Caco-2 (cell line): ENCODE data around the gene CACNA1C. TPM values are rescaled to one million over a fixed set of nuclear protein-coding genes. Genes with fewer than 3 reads are reported as not detected.

ENCODE experiments used
- BruUV-seq: library from RNA; stranded (reverse); fragments of 400-500 nt; replicated peaks from 2 replicates; lab custom pipeline; 2021; lab: Mats Ljungman, UMichigan
- CTCF ChIA-PET: fragments of 300-600 bp; sonication (Branson Sonifier 250); formaldehyde crosslinking; loops from one replicate; lab custom pipeline; 2022; ENCODE audit warnings: antibody characterized with exemption; lab: Charles Lee
- POLR2A ChIA-PET: fragments of 300-600 bp; sonication (Branson Sonifier 250); formaldehyde crosslinking; loops from one replicate; lab custom pipeline; 2022; ENCODE audit warnings: antibody characterized with exemption; lab: Charles Lee
- DNase-seq, 2 experiments: peaks; one replicate each; pipeline versions ENCODE4 v3.0.0 to v3.0.0-alpha.2; 2020 to 2022
- H3K27me3 ChIP-seq: replicated peaks from 2 replicates; pipeline ENCODE4 v1.6.0; 2011; ENCODE audit warnings: low read length; ENCODE audit not compliant: control insufficient read depth, insufficient read depth
- H3K36me3 ChIP-seq: 2 replicates; pipeline ENCODE4 v1.5.1; 2011; ENCODE audit warnings: low read length; ENCODE audit not compliant: control insufficient read depth, insufficient read depth
- H3K4me1 ChIP-seq: fragments of 250-450 bp; sonication (Bioruptor Pico); 2 replicates; pipeline ENCODE4 v1.5.1; 2020; ENCODE audit warnings: mild to moderate bottlenecking
- H3K4me3 ChIP-seq: 2 replicates; pipeline ENCODE4 v1.5.1; 2011; ENCODE audit warnings: low read depth, mild to moderate bottlenecking, control low read depth, low read length
- H3K9me3 ChIP-seq: fragments of 250-450 bp; sonication (Bioruptor Pico); 2 replicates; pipeline ENCODE4 v1.5.1; 2020; ENCODE audit warnings: mild to moderate bottlenecking, moderate library complexity
- H3K27ac Mint-ChIP-seq: one replicate; pipeline ENCODE4 v1.8.0; 2022; ENCODE audit warnings: mixed read lengths; ENCODE audit not compliant: unreplicated experiment
- H3K27me3 Mint-ChIP-seq: one replicate; pipeline ENCODE4 v1.8.0; 2022; ENCODE audit warnings: mixed read lengths; ENCODE audit not compliant: insufficient read depth, unreplicated experiment
- H3K36me3 Mint-ChIP-seq: one replicate; pipeline ENCODE4 v1.8.0; 2022; ENCODE audit warnings: mild to moderate bottlenecking, mixed read lengths; ENCODE audit not compliant: insufficient read depth, unreplicated experiment
- H3K4me1 Mint-ChIP-seq: one replicate; pipeline ENCODE4 v1.8.0; 2022; ENCODE audit warnings: low read depth, mixed read lengths; ENCODE audit not compliant: unreplicated experiment
- H3K4me3 Mint-ChIP-seq: one replicate; pipeline ENCODE4 v1.8.0; 2022; ENCODE audit warnings: mild to moderate bottlenecking, moderate library complexity, mixed read lengths; ENCODE audit not compliant: unreplicated experiment
- H3K9me3 Mint-ChIP-seq: one replicate; pipeline ENCODE4 v1.8.0; 2022; ENCODE audit warnings: mixed read lengths; ENCODE audit not compliant: unreplicated experiment
- intact Hi-C: fragments of 100-400 bp; cut with micrococcal nuclease; formaldehyde crosslinking; loops from one replicate; pipeline ENCODE4 v1.10.0; 2022; ENCODE audit not compliant: unreplicated experiment
- total RNA-seq: library from RNA; stranded (reverse); gene quantifications from 2 replicates; pipeline ENCODE4 v1.2.3, GENCODE V29; 2022
- TF ChIP-seq, protein P1 (sequence below), 2 experiments: fragments of 200-600 bp in 1 of 2; IDR thresholded peaks; 1 replicate in 1 of 2; 2 replicates in 1 of 2; pipeline versions ENCODE4 v1.5.1 to v1.8.0; 2011 to 2022; ENCODE audit warnings: antibody characterized with exemption in 1 of 2, control low read depth in 1 of 2, inconsistent platforms in 1 of 2, low read depth in 1 of 2, low read length in 1 of 2, mild to moderate bottlenecking in 1 of 2, moderate library complexity in 1 of 2; ENCODE audit not compliant: insufficient read depth in 1 of 2, severe bottlenecking in 1 of 2, unreplicated experiment in 1 of 2

CACNA1C gene
- total RNA-seq, 1 experiment from 2014 or later, result not detected

DNA sequence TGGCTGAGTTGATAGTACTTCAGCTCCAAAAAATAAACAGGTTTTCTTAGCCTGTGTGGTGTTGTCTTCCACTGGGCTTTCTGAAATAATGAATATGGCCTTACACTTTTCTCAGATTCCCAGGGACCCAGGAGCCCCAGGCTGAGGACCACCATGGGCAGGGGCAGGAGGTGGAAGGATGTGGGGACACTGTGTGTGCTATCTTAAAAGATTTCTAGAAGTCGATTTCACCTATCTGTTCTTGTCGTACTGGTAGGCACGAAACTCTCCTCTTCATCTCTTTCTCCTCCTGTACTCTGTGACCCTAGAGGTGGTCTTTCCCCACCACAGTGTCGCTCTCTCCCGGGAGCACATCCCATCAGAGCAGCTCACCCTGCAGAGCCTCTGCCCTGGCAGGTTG is 634.3 kb downstream of the CACNA1C start:
- H3K36me3 Mint-ChIP-seq, result peaks cover 10% of the 10 kb centered on the region
- peaks cover 4% of the 10 kb centered on the region for H3K4me1 Mint-ChIP-seq
- POLR2A ChIA-PET, result no interaction called here
- peaks cover 1% of the 10 kb centered on the region; the same call in 1 of the 2 replicates for H3K27me3 ChIP-seq
- DNase-seq, result peak in 1 of 2 experiments; percentile 27
- no peaks in the 10 kb centered on the region for H3K9me3 ChIP-seq
- H3K4me1 ChIP-seq, result no peaks in the 10 kb centered on the region
- no peak overlapping the region for H3K4me3 Mint-ChIP-seq
- CTCF ChIA-PET, result no interaction called here
- H3K27ac Mint-ChIP-seq, result no peak overlapping the region
- TF ChIP-seq, protein P1, sequence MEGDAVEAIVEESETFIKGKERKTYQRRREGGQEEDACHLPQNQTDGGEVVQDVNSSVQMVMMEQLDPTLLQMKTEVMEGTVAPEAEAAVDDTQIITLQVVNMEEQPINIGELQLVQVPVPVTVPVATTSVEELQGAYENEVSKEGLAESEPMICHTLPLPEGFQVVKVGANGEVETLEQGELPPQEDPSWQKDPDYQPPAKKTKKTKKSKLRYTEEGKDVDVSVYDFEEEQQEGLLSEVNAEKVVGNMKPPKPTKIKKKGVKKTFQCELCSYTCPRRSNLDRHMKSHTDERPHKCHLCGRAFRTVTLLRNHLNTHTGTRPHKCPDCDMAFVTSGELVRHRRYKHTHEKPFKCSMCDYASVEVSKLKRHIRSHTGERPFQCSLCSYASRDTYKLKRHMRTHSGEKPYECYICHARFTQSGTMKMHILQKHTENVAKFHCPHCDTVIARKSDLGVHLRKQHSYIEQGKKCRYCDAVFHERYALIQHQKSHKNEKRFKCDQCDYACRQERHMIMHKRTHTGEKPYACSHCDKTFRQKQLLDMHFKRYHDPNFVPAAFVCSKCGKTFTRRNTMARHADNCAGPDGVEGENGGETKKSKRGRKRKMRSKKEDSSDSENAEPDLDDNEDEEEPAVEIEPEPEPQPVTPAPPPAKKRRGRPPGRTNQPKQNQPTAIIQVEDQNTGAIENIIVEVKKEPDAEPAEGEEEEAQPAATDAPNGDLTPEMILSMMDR (IDR thresholded peaks at IDR 0.05; ENCODE audit: insufficient read depth in 1 of 2, low read depth in 1 of 2, low read length in 1 of 2, severe bottlenecking in 1 of 2, unreplicated experiment in 1 of 2), result no peak
- no TSS peak for BruUV-seq
- intact Hi-C loops, result no loop called here
- H3K4me3 ChIP-seq, result no peak overlapping the region
- peaks cover 10% of the 10 kb centered on the region for H3K9me3 Mint-ChIP-seq
- no peaks in the 10 kb centered on the region for H3K36me3 ChIP-seq
- peaks cover 34% of the 10 kb centered on the region for H3K27me3 Mint-ChIP-seq

DNA sequence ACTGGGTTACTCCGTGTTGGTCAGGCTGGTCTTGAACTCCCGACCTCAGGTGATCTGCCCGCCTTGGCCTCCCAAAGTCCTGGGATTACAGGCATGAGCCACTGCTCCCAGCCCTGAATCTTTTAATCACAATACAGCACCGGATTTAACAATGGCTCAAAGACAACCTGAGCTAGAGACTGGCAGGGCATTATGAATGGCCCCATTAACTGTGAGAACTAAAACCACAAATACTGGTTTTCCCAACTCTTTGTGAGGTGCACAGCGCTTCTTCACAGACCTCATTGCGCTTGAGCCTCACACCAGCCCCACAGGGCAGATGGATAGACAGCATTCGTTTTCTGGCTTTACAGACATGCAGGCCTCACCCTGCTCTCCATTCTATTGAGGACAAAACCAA is 634.9 kb downstream of the CACNA1C start:
- CTCF ChIA-PET, result no interaction called here
- peaks cover 35% of the 10 kb centered on the region for H3K27me3 Mint-ChIP-seq

DNA sequence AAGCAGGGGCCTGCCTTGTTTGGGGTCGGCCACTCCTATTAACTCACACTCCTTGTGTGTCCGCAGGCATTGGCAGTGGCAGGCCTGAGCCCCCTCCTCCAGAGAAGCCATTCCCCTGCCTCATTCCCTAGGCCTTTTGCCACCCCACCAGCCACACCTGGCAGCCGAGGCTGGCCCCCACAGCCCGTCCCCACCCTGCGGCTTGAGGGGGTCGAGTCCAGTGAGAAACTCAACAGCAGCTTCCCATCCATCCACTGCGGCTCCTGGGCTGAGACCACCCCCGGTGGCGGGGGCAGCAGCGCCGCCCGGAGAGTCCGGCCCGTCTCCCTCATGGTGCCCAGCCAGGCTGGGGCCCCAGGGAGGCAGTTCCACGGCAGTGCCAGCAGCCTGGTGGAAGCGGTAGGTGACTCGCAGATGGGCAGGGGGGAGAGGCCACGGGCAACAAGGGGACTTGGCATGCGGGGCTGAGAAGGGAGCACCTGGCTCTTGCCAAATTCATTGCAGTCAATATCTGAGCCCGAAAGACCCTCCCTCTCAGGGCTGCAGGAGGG is 635.7 kb downstream of the CACNA1C start:
- no peaks in the 10 kb centered on the region for H3K4me1 ChIP-seq
- DNase-seq, result peak in 1 of 2 experiments; percentile 24
- no peaks in the 10 kb centered on the region for H3K9me3 Mint-ChIP-seq
- no peak overlapping the region for H3K27ac Mint-ChIP-seq
- intact Hi-C loops, result no loop called here
- no peaks in the 10 kb centered on the region for H3K9me3 ChIP-seq
- H3K4me1 Mint-ChIP-seq, result peaks cover 7% of the 10 kb centered on the region
- H3K27me3 Mint-ChIP-seq, result peaks cover 39% of the 10 kb centered on the region
- no TSS peak for BruUV-seq
- POLR2A ChIA-PET, result no interaction called here
- H3K4me3 ChIP-seq, result no peak overlapping the region
- no peaks in the 10 kb centered on the region for H3K36me3 ChIP-seq
- H3K4me3 Mint-ChIP-seq, result no peak overlapping the region
- TF ChIP-seq, protein P1 (IDR thresholded peaks at IDR 0.05; ENCODE audit: insufficient read depth in 1 of 2, low read depth in 1 of 2, low read length in 1 of 2, severe bottlenecking in 1 of 2, unreplicated experiment in 1 of 2), result no peak
- no peaks in the 10 kb centered on the region for H3K36me3 Mint-ChIP-seq
- H3K27me3 ChIP-seq, result peaks cover 4% of the 10 kb centered on the region; the same call in 1 of the 2 replicates
- CTCF ChIA-PET, result no interaction called here

More for the DNA sequence above, 634.9 kb downstream of the CACNA1C start:
- H3K9me3 ChIP-seq, result no peaks in the 10 kb centered on the region
- peaks cover 7% of the 10 kb centered on the region for H3K4me1 Mint-ChIP-seq
- BruUV-seq, result no TSS peak
- POLR2A ChIA-PET, result no interaction called here
- H3K9me3 Mint-ChIP-seq, result peaks cover 5% of the 10 kb centered on the region
- H3K4me1 ChIP-seq, result no peaks in the 10 kb centered on the region
- no peaks in the 10 kb centered on the region for H3K36me3 ChIP-seq
- peak in 1 of 2 experiments; percentile 26 for DNase-seq
- TF ChIP-seq, protein P1 (IDR thresholded peaks at IDR 0.05; ENCODE audit: insufficient read depth in 1 of 2, low read depth in 1 of 2, low read length in 1 of 2, severe bottlenecking in 1 of 2, unreplicated experiment in 1 of 2), result no peak
- H3K36me3 Mint-ChIP-seq, result peaks cover 3% of the 10 kb centered on the region
- intact Hi-C loops, result no loop called here
- no peak overlapping the region for H3K4me3 ChIP-seq
- no peak overlapping the region for H3K27ac Mint-ChIP-seq
- H3K27me3 ChIP-seq, result peaks cover 4% of the 10 kb centered on the region; the same call in 1 of the 2 replicates
- no peak overlapping the region for H3K4me3 Mint-ChIP-seq
